Astrocyte of the cerebellum (primary cell): ENCODE measurements around the gene CD300LG.
A peak's percentile ranks its signal among the peaks of the same experiment; 100 is the strongest.

Experiments used
- DNase-seq: peaks from one replicate; pipeline ENCODE4 v3.0.0-alpha.2; 2011; ENCODE audit warnings: low read depth
- H3K4me3 ChIP-seq: 2 replicates; pipeline ENCODE4 v1.5.1; 2011; ENCODE audit warnings: mild to moderate bottlenecking, low read depth, low read length, moderate library complexity
- CTCF ChIP-seq: IDR thresholded peaks from 2 replicates; pipeline ENCODE4 v1.5.1; 2012; ENCODE audit warnings: low read length, low read depth, moderate library complexity, mild to moderate bottlenecking; ENCODE audit errors: missing control alignments
- in situ Hi-C: cut with HindIII; loops from 2 replicates; pipeline ENCODE4 v1.10.0; 2017; ENCODE audit warnings: low sequenced_read_pairs

The CD300LG gene

GRCh38 chr17:43814026-43814425, 33.0 kb upstream of the CD300LG start:
- no peak overlapping the region for H3K4me3 ChIP-seq
- in situ Hi-C loops: no loop called here
- no peak for DNase-seq
- peak; percentile 23 for TF ChIP-seq CTCF

GRCh38 chr17:43814714-43815113, 32.3 kb upstream of the CD300LG start:
- in situ Hi-C loops: no loop called here
- H3K4me3 ChIP-seq: no peak overlapping the region
- no peak for TF ChIP-seq CTCF
- peak; percentile 32 for DNase-seq

- in situ Hi-C loops: no loop called here
- no peak overlapping the region for H3K4me3 ChIP-seq
- no peak for TF ChIP-seq CTCF
- no peak for DNase-seq
Measured at GRCh38 chr17:43816336-43817320, 30.3 kb upstream of the CD300LG start.

- H3K4me3 ChIP-seq: no peak overlapping the region
- in situ Hi-C loops: no loop called here
- no peak for DNase-seq
- no peak for TF ChIP-seq CTCF
Measured at GRCh38 chr17:43817826-43818225, 29.1 kb upstream of the CD300LG start.

GRCh38 chr17:43818966-43819365, 28.0 kb upstream of the CD300LG start:
- no peak for TF ChIP-seq CTCF
- DNase-seq: no peak
- in situ Hi-C loops: no loop called here
- no peak overlapping the region for H3K4me3 ChIP-seq

- no peak for DNase-seq
- H3K4me3 ChIP-seq: no peak overlapping the region
- no peak for TF ChIP-seq CTCF
- in situ Hi-C loops: no loop called here
Measured at GRCh38 chr17:43820759-43821158, 26.2 kb upstream of the CD300LG start.
